Testis (tissue), 2 donors: Measurements from ENCODE around the gene EFCAB11.

Source experiments
- POLR2A ChIP-seq: fragments of 450-650 bp; IDR thresholded peaks from one replicate; pipeline ENCODE4 v1.6.1; 2017; ENCODE audit warnings: antibody characterized with exemption, mild to moderate bottlenecking, moderate library complexity
- TF ChIP-seq, protein P1 (sequence below), 3 experiments: fragments of 450-650 bp in 2 of 3; fragments of 200-600 bp in 1 of 3; sonication (generic) in 1 of 3; IDR thresholded peaks; one replicate each; pipeline ENCODE4 v1.5.1; 2016 to 2019; ENCODE audit warnings: antibody characterized with exemption in 3 of 3, mild to moderate bottlenecking in 2 of 3, moderate library complexity in 1 of 3

DNA sequence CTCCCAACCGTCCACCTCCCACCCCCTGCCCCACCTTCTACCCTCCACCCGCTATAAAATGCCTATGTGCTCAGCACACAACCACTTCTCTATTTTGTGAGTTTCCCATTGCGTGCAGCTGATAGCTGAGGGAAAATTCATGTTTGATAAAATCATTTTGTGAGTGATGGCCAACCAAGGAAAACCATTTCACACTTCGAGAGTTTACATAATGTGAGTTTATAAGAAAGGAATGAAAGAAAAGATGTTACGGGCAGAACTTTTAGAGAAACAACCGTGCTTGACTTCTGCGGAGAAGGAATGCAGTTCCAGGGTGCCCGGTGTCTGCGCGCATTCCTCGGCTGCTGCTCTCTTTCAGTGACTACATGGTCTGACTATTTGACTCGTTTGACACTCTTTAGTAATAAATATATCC is 140.9 kb downstream of the EFCAB11 start:
- TF ChIP-seq, protein P1, sequence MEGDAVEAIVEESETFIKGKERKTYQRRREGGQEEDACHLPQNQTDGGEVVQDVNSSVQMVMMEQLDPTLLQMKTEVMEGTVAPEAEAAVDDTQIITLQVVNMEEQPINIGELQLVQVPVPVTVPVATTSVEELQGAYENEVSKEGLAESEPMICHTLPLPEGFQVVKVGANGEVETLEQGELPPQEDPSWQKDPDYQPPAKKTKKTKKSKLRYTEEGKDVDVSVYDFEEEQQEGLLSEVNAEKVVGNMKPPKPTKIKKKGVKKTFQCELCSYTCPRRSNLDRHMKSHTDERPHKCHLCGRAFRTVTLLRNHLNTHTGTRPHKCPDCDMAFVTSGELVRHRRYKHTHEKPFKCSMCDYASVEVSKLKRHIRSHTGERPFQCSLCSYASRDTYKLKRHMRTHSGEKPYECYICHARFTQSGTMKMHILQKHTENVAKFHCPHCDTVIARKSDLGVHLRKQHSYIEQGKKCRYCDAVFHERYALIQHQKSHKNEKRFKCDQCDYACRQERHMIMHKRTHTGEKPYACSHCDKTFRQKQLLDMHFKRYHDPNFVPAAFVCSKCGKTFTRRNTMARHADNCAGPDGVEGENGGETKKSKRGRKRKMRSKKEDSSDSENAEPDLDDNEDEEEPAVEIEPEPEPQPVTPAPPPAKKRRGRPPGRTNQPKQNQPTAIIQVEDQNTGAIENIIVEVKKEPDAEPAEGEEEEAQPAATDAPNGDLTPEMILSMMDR (IDR thresholded peaks at IDR 0.05): no peak
- TF ChIP-seq POLR2A: no peak
